ENCODE results near the gene SBK1.
"Not testable (repeated sequence)": the region's sequence is repeated elsewhere in the genome, so short reads cannot be mapped to it uniquely, and the experiment has no call there.

GRCh38 chr16:28336940-28337710 lies 44.8 kb downstream of the SBK1 start:
- TF ChIP-seq EP300, CTCF (IDR thresholded peaks at IDR 0.05): not testable (repeated sequence)

Data from upper lobe of left lung (tissue), 4 donors.